HCT116 (cell line): ENCODE results near the gene CATSPERB. TPM values are rescaled to one million over a fixed set of nuclear protein-coding genes. Genes with fewer than 3 reads are reported as not detected.

ENCODE experiments used
- ATAC-seq: fragments of 200-7000 bp; cut with Tn5 transposase; 2 replicates; pipeline ENCODE4 v1.9.1; 2020; ENCODE audit warnings: mild to moderate bottlenecking, moderate library complexity
- BruUV-seq: library from RNA; stranded (reverse); fragments of 400-500 nt; replicated peaks from 2 replicates; lab custom pipeline; 2021; lab: Mats Ljungman, UMichigan
- CTCF ChIA-PET: fragments of 300-600 bp; sonication (Branson Sonifier 250); formaldehyde crosslinking; loops from one replicate; lab custom pipeline; 2021; ENCODE audit warnings: antibody characterized with exemption; lab: Charles Lee
- POLR2A ChIA-PET: fragments of 300-600, 350-600 bp; sonication (Branson Sonifier 250); formaldehyde crosslinking; loops from one replicate; lab custom pipeline; 2021; ENCODE audit warnings: antibody characterized with exemption; lab: Charles Lee
- RAD21 ChIA-PET, 2 experiments: fragments of 300-600 bp; sonication (Branson Sonifier 250); formaldehyde crosslinking; loops; one replicate each; lab custom pipeline; 2023; ENCODE audit warnings: low total read pairs in 2 of 2; ENCODE audit not compliant: uncharacterized antibody in 2 of 2, unreplicated experiment in 2 of 2, low non-redundant PET in 1 of 2; lab: Charles Lee
- DNase-seq: peaks from one replicate; pipeline ENCODE4 v3.0.0-alpha.2; 2010; ENCODE audit warnings: low read depth, low spot score
- H2AFZ ChIP-seq: fragments of 200-600 bp; shearing (Covaris generic), sonication (generic); 2 replicates; pipeline ENCODE4 v1.6.1; 2017; ENCODE audit warnings: low read depth, mixed run types, mixed read lengths, antibody characterized with exemption, low read length; ENCODE audit not compliant: poor library complexity, severe bottlenecking
- H3K27ac ChIP-seq: 2 replicates; pipeline ENCODE4 v1.5.1; 2012; ENCODE audit warnings: low read depth, low read length
- H3K27me3 ChIP-seq: fragments of 200-600 bp; sonication (generic); 2 replicates; pipeline ENCODE4 v1.6.1; 2016; ENCODE audit warnings: mixed run types, low read length, mixed read lengths; ENCODE audit not compliant: insufficient read depth
- H3K36me3 ChIP-seq, 2 experiments: fragments of 200-500 bp in 1 of 2; fragments of 200-600 bp in 1 of 2; sonication (Bioruptor generic) in 1 of 2; sonication (generic) in 1 of 2; 2 replicates each; pipeline versions ENCODE4 v1.5.1 to v1.6.1; 2014 to 2016; ENCODE audit warnings: low read length in 2 of 2, inconsistent platforms in 1 of 2, mixed read lengths in 1 of 2, mixed run types in 1 of 2; ENCODE audit not compliant: insufficient read depth in 2 of 2, control insufficient read depth in 1 of 2
- H3K4me1 ChIP-seq, 2 experiments: fragments of 200-600 bp in 1 of 2; sonication (generic) in 1 of 2; 2 replicates each; pipeline versions ENCODE4 v1.5.1 to v1.6.1; 2012 to 2017; ENCODE audit warnings: low read length in 2 of 2, inconsistent platforms in 1 of 2, mild to moderate bottlenecking in 1 of 2, mixed read lengths in 1 of 2, mixed run types in 1 of 2, moderate library complexity in 1 of 2; ENCODE audit not compliant: insufficient read depth in 2 of 2, control insufficient read depth in 1 of 2
- H3K4me2 ChIP-seq: fragments of 200-600 bp; sonication (generic); 2 replicates; pipeline ENCODE4 v1.6.1; 2017; ENCODE audit warnings: mixed run types, low read length, mixed read lengths
- H3K4me3 ChIP-seq, 2 experiments: fragments of 200-600 bp in 1 of 2; sonication (generic) in 1 of 2; replicated peaks in 1 of 2; 2 replicates each; pipeline ENCODE4 v1.5.1; 2011 to 2016; ENCODE audit warnings: low read length in 2 of 2, control low read depth in 1 of 2, low read depth in 1 of 2, mild to moderate bottlenecking in 1 of 2, mixed read lengths in 1 of 2, mixed run types in 1 of 2
- H3K79me2 ChIP-seq: fragments of 200-600 bp; sonication (generic); 2 replicates; pipeline ENCODE4 v1.6.1; 2017; ENCODE audit warnings: mild to moderate bottlenecking, mixed run types, low read length, moderate library complexity, mixed read lengths; ENCODE audit not compliant: insufficient read depth
- H3K9ac ChIP-seq: fragments of 200-600 bp; sonication (generic); 2 replicates; pipeline ENCODE4 v1.6.1; 2016; ENCODE audit warnings: low read length, mixed read lengths
- H3K9me2 ChIP-seq: fragments of 200-600 bp; sonication (generic), shearing (Covaris generic); 2 replicates; pipeline ENCODE4 v1.6.1; 2017; ENCODE audit warnings: mixed run types, mild to moderate bottlenecking, moderate library complexity; ENCODE audit not compliant: insufficient read depth
- H3K9me3 ChIP-seq, 2 experiments: fragments of 200-500 bp in 1 of 2; fragments of 200-600 bp in 1 of 2; sonication (Bioruptor generic) in 1 of 2; sonication (generic) in 1 of 2; 2 replicates each; pipeline ENCODE4 v1.6.1; 2014 to 2017; ENCODE audit warnings: low read length in 2 of 2, mixed read lengths in 2 of 2, inconsistent platforms in 1 of 2, low read depth in 1 of 2, mild to moderate bottlenecking in 1 of 2, mixed run types in 1 of 2, moderate library complexity in 1 of 2; ENCODE audit not compliant: control insufficient read depth in 1 of 2, insufficient read depth in 1 of 2
- H4K20me1 ChIP-seq: fragments of 200-600 bp; sonication (generic), shearing (Covaris generic); 2 replicates; pipeline ENCODE4 v1.6.1; 2017; ENCODE audit warnings: mixed run types, mild to moderate bottlenecking, moderate library complexity; ENCODE audit not compliant: insufficient read depth
- CEBPB ChIP-seq: IDR thresholded peaks from 2 replicates; pipeline ENCODE4 v1.6.1; 2012; ENCODE audit warnings: low read depth
- EGR1 ChIP-seq: IDR thresholded peaks from 2 replicates; pipeline ENCODE4 v1.6.1; 2012; ENCODE audit warnings: low read depth
- ELF1 ChIP-seq: IDR thresholded peaks from 2 replicates; pipeline ENCODE4 v1.6.1; 2012; ENCODE audit warnings: low read depth, borderline replicate concordance
- FOSL1 ChIP-seq: IDR thresholded peaks from 2 replicates; pipeline ENCODE4 v1.6.1; 2012; ENCODE audit warnings: low read depth
- JUND ChIP-seq: IDR thresholded peaks from 2 replicates; pipeline ENCODE4 v1.6.1; 2012
- MAX ChIP-seq: IDR thresholded peaks from 2 replicates; pipeline ENCODE4 v1.6.1; 2012
- POLR2A ChIP-seq: IDR thresholded peaks from 2 replicates; pipeline ENCODE4 v1.7.0; 2011; ENCODE audit warnings: borderline replicate concordance; ENCODE audit not compliant: insufficient read depth, insufficient read length; ENCODE audit errors: extremely low read depth
- POLR2AphosphoS5 ChIP-seq: IDR thresholded peaks from 2 replicates; pipeline ENCODE4 v1.6.1; 2011; ENCODE audit warnings: mild to moderate bottlenecking, low read depth, low read length, moderate library complexity
- RAD21 ChIP-seq: IDR thresholded peaks from 2 replicates; pipeline ENCODE4 v1.6.1; 2012; ENCODE audit warnings: low read depth, mild to moderate bottlenecking
- REST ChIP-seq: IDR thresholded peaks from 2 replicates; pipeline ENCODE4 v1.6.1; 2012; ENCODE audit warnings: low read depth
- SP1 ChIP-seq: IDR thresholded peaks from 2 replicates; pipeline ENCODE4 v1.6.1; 2012; ENCODE audit warnings: low read depth
- SRF ChIP-seq: IDR thresholded peaks from 2 replicates; pipeline ENCODE4 v1.6.1; 2012; ENCODE audit warnings: low read depth
- YY1 ChIP-seq: IDR thresholded peaks from 2 replicates; pipeline ENCODE4 v1.6.1; 2011; ENCODE audit warnings: low read length, low read depth, moderate library complexity, mild to moderate bottlenecking; ENCODE audit not compliant: insufficient replicate concordance; ENCODE audit errors: extremely low read depth
- ZFX ChIP-seq: fragments of 450-650 bp; IDR thresholded peaks from 2 replicates; pipeline ENCODE4 v1.6.1; 2017
- ZNF274 ChIP-seq: fragments of 200-500 bp; sonication (Bioruptor generic); IDR thresholded peaks from 2 replicates; pipeline ENCODE4 v1.6.1; 2014; ENCODE audit warnings: mild to moderate bottlenecking, low read depth, low read length, inconsistent platforms
- intact Hi-C: fragments of 100-400 bp; cut with micrococcal nuclease; formaldehyde crosslinking; loops from 2 replicates; pipeline ENCODE4 v1.10.0; 2022
- total RNA-seq: library from RNA; stranded (reverse); gene quantifications from one replicate; pipeline ENCODE4 v1.2.1, GENCODE V29; 2021; ENCODE audit not compliant: unreplicated experiment
- TF ChIP-seq, protein P1 (sequence below): IDR thresholded peaks from 2 replicates; pipeline ENCODE4 v1.6.1; 2012
- TF ChIP-seq, protein P2 (sequence below): IDR thresholded peaks from 2 replicates; pipeline ENCODE4 v1.6.1; 2011; ENCODE audit warnings: mild to moderate bottlenecking, low read length, moderate library complexity; ENCODE audit not compliant: insufficient replicate concordance; ENCODE audit errors: extremely low read depth

CATSPERB gene
- total RNA-seq, 1 experiment from 2014 or later: 0.74 TPM

DNA sequence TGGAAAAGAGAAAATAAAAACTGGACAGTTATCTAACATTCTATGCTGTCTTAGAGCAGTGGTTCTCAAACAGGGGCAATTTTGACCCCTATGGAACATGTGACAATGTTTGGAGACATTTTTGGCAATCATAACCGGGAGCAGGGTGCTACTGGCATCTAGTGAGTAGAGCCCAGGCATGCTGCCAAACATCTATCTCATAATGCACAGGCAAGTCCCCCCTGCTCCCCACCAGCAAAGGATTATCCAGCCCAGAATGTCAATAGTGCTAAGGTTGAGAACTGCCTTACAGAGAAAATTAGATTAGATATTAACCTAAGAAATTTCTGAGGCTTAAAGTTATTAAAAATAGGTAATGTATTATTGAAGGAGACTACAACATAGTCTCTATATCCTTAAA, 22.9 kb upstream of the CATSPERB start:
- H3K27ac ChIP-seq: no peak overlapping the region
- H3K27me3 ChIP-seq: no peaks in the 10 kb centered on the region
- ATAC-seq (no peak), DNase-seq (no peak)
- ChIA-PET POLR2A (no interaction called here), RAD21 (no interaction called here), CTCF (no interaction called here)
- BruUV-seq: no TSS peak
- H4K20me1 ChIP-seq: no peaks in the 10 kb centered on the region
- no peaks in the 10 kb centered on the region for H3K79me2 ChIP-seq
- no peak overlapping the region for H3K9ac ChIP-seq
- H3K9me3 ChIP-seq: no peaks in the 10 kb centered on the region
- H3K4me2 ChIP-seq: no peak overlapping the region
- TF ChIP-seq ELF1: no peak
- TF ChIP-seq YY1: no peak
- no peak for TF ChIP-seq SP1
- TF ChIP-seq ZFX: no peak
- TF ChIP-seq JUND: no peak
- no peak for TF ChIP-seq SRF
- TF ChIP-seq RAD21: no peak
- TF ChIP-seq CEBPB: no peak
- no peak for TF ChIP-seq EGR1
- no peak for TF ChIP-seq ZNF274
- TF ChIP-seq, protein P1, sequence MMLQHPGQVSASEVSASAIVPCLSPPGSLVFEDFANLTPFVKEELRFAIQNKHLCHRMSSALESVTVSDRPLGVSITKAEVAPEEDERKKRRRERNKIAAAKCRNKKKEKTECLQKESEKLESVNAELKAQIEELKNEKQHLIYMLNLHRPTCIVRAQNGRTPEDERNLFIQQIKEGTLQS: no peak
- TF ChIP-seq, protein P2, sequence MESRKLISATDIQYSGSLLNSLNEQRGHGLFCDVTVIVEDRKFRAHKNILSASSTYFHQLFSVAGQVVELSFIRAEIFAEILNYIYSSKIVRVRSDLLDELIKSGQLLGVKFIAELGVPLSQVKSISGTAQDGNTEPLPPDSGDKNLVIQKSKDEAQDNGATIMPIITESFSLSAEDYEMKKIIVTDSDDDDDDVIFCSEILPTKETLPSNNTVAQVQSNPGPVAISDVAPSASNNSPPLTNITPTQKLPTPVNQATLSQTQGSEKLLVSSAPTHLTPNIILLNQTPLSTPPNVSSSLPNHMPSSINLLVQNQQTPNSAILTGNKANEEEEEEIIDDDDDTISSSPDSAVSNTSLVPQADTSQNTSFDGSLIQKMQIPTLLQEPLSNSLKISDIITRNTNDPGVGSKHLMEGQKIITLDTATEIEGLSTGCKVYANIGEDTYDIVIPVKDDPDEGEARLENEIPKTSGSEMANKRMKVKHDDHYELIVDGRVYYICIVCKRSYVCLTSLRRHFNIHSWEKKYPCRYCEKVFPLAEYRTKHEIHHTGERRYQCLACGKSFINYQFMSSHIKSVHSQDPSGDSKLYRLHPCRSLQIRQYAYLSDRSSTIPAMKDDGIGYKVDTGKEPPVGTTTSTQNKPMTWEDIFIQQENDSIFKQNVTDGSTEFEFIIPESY: no peak
- no peak for TF ChIP-seq POLR2AphosphoS5
- no peak for TF ChIP-seq REST
- no peak for TF ChIP-seq FOSL1
- TF ChIP-seq POLR2A: no peak
- TF ChIP-seq MAX: no peak
- H3K36me3 ChIP-seq: no peaks in the 10 kb centered on the region
- no peaks in the 10 kb centered on the region for H3K9me2 ChIP-seq
- peaks cover 0 to 30% of the 10 kb centered on the region in 2 experiments; a peak in 3 of 4 replicates for H3K4me1 ChIP-seq
- intact Hi-C loops: no loop called here
- H2AFZ ChIP-seq: no peak overlapping the region
- H3K4me3 ChIP-seq: no peak overlapping the region
